Measurements from ENCODE around the gene INKA1.

GRCh38 chr3:49839193-49839809 lies 36.2 kb downstream of the INKA1 start:
- TF ChIP-seq POLR2AphosphoS5 (IDR thresholded peaks at IDR 0.05; ENCODE audit: borderline replicate concordance, low read depth, low read length) (no peak), EZH2 (IDR thresholded peaks at IDR 0.05) (no peak), FOXP2 (optimal IDR thresholded peaks at IDR 0.05; ENCODE audit: control extremely low read depth, extremely low read length, insufficient read depth) (no peak)

Data from SK-N-MC (cell line).